GM18909 (cell line): ENCODE data around the gene ALKBH2.
A peak's percentile ranks its signal among the peaks of the same experiment; 100 is the strongest.

ENCODE experiments used
- ATAC-seq: cut with Tn5 transposase; IDR thresholded peaks from one replicate; pipeline ENCODE4 v1.9.1; 2021; ENCODE audit warnings: mild to moderate bottlenecking; ENCODE audit not compliant: unreplicated experiment, poor library complexity

ALKBH2 gene

GRCh38 chr12:109093022-109093918 is at the start of gene ALKBH2:
TSS of gene ALKBH2 (minus strand) at chr12:109093472. CDS start at chr12:109092786, 686 bp downstream.
- peak; percentile 68 for ATAC-seq

- ATAC-seq, result no peak
These were observed 47.3 kb upstream of the ALKBH2 start for GRCh38 chr12:109140560-109140959.

- ATAC-seq, result no peak
These were observed 46.5 kb upstream of the ALKBH2 start for GRCh38 chr12:109139791-109140190.

GRCh38 chr12:109139360-109139759 is 46.1 kb upstream of the ALKBH2 start:
- ATAC-seq, result no peak

- no peak for ATAC-seq
These were observed 43.8 kb upstream of the ALKBH2 start for GRCh38 chr12:109137055-109137454.

GRCh38 chr12:109134186-109134917 is 41.1 kb upstream of the ALKBH2 start:
- ATAC-seq, result no peak

- ATAC-seq, result no peak
These were observed 38.1 kb upstream of the ALKBH2 start for GRCh38 chr12:109131154-109132050.

- ATAC-seq, result no peak
These were observed 37.3 kb upstream of the ALKBH2 start for GRCh38 chr12:109130297-109131153.

GRCh38 chr12:109127533-109128242 is 34.4 kb upstream of the ALKBH2 start:
- no peak for ATAC-seq

- ATAC-seq, result no peak
These were observed 33.5 kb upstream of the ALKBH2 start for GRCh38 chr12:109126784-109127183.

GRCh38 chr12:109125791-109126190 is 32.5 kb upstream of the ALKBH2 start:
- ATAC-seq, result no peak

GRCh38 chr12:109124878-109125648 is 31.8 kb upstream of the ALKBH2 start:
- ATAC-seq, result no peak

GRCh38 chr12:109121346-109121880 is 28.1 kb upstream of the ALKBH2 start:
- ATAC-seq, result no peak

- ATAC-seq, result no peak
These were observed 27.3 kb upstream of the ALKBH2 start for GRCh38 chr12:109120557-109120956.

- no peak for ATAC-seq
These were observed 26.8 kb upstream of the ALKBH2 start for GRCh38 chr12:109120095-109120494.

- ATAC-seq, result no peak
These were observed 23.3 kb upstream of the ALKBH2 start for GRCh38 chr12:109116611-109116949.

GRCh38 chr12:109115758-109116610 is 22.7 kb upstream of the ALKBH2 start, which contains the start of gene ACACB:
TSS of gene ACACB (plus strand) at chr12:109116587. CDS start at chr12:109139406, 22,819 bp downstream.
- no peak for ATAC-seq
